Lower lobe of right lung (tissue), 2 donors: Measurements from ENCODE around the gene ACAP2. TPM values are rescaled to one million over a fixed set of nuclear protein-coding genes. Genes with fewer than 3 reads are reported as not detected.

Experiments used
- ATAC-seq, 2 donors: fragments of 200-7000 bp; cut with Tn5 transposase; one replicate each; pipeline ENCODE4 v1.9.1; 2020 to 2022; ENCODE audit warnings: mild to moderate bottlenecking in 2 of 2, moderate library complexity in 2 of 2
- DNase-seq: peaks from one replicate; pipeline ENCODE4 v3.0.0-alpha.2; 2020
- H3K27ac ChIP-seq: fragments of 200-600 bp; one replicate; pipeline ENCODE4 v1.8.0; 2022
- H3K27me3 ChIP-seq: fragments of 200-600 bp; one replicate; pipeline ENCODE4 v1.8.0; 2022; ENCODE audit warnings: low read depth
- H3K36me3 ChIP-seq: fragments of 200-600 bp; one replicate; pipeline ENCODE4 v1.8.0; 2022; ENCODE audit warnings: mild to moderate bottlenecking
- H3K4me1 ChIP-seq: fragments of 200-600 bp; one replicate; pipeline ENCODE4 v1.8.0; 2022
- H3K4me3 ChIP-seq: fragments of 200-600 bp; one replicate; pipeline ENCODE4 v1.8.0; 2022; ENCODE audit warnings: mild to moderate bottlenecking
- H3K9me3 ChIP-seq: fragments of 200-600 bp; one replicate; pipeline ENCODE4 v1.8.0; 2022
- intact Hi-C: fragments of 100-400 bp; cut with DNase I; formaldehyde crosslinking; loops from one replicate; pipeline ENCODE4 v1.11.0; 2022
- total RNA-seq: library from RNA; stranded (reverse); fragmentation: NEBNext Ultra II Directional; extraction: Animal tissue kit (Norgen Biotek cat#: 25700); gene quantifications from one replicate; pipeline ENCODE4 v1.2.1, GENCODE V29; 2021
- TF ChIP-seq, protein P1 (sequence below): fragments of 200-600 bp; IDR thresholded peaks from one replicate; pipeline ENCODE4 v1.8.0; 2022; ENCODE audit warnings: antibody characterized with exemption, mild to moderate bottlenecking
- donor health status: DM: no; HTN: yes; CAD: no; lungs with severe emphysema.

Gene ACAP2
- total RNA-seq, 1 donor from 2014 or later, result 68.9 TPM

DNA sequence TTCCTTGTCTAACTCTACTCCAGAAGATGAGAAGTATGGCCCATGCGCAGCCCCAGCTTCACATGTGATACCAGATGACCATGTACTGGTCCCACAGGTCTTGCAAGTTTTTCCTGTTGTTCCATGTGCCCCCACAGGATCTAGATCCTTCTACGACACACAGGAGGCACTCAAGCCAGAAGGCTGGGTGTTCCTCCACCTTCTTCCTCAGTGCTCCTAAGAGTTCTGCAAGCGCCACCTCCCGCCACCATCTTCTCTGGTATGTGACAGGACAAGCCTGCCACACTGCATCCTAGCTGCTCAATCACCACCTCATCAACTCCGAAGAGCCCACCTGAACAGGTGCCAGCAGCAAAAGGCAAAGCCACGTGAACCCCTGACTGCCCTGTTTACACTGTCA lies 214.9 kb downstream of the ACAP2 start:
- Histone ChIP-seq H3K4me3 (no peak overlapping the region), H3K27ac (no peak overlapping the region), H3K4me1 (peaks cover 15% of the 10 kb centered on the region), H3K27me3 (no peaks in the 10 kb centered on the region), H3K36me3 (no peaks in the 10 kb centered on the region), H3K9me3 (no peaks in the 10 kb centered on the region)
- DNase-seq (peak; percentile 20), ATAC-seq (no peak)
- TF ChIP-seq, protein P1, sequence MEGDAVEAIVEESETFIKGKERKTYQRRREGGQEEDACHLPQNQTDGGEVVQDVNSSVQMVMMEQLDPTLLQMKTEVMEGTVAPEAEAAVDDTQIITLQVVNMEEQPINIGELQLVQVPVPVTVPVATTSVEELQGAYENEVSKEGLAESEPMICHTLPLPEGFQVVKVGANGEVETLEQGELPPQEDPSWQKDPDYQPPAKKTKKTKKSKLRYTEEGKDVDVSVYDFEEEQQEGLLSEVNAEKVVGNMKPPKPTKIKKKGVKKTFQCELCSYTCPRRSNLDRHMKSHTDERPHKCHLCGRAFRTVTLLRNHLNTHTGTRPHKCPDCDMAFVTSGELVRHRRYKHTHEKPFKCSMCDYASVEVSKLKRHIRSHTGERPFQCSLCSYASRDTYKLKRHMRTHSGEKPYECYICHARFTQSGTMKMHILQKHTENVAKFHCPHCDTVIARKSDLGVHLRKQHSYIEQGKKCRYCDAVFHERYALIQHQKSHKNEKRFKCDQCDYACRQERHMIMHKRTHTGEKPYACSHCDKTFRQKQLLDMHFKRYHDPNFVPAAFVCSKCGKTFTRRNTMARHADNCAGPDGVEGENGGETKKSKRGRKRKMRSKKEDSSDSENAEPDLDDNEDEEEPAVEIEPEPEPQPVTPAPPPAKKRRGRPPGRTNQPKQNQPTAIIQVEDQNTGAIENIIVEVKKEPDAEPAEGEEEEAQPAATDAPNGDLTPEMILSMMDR, result no peak
- intact Hi-C loops, result no loop called here

DNA sequence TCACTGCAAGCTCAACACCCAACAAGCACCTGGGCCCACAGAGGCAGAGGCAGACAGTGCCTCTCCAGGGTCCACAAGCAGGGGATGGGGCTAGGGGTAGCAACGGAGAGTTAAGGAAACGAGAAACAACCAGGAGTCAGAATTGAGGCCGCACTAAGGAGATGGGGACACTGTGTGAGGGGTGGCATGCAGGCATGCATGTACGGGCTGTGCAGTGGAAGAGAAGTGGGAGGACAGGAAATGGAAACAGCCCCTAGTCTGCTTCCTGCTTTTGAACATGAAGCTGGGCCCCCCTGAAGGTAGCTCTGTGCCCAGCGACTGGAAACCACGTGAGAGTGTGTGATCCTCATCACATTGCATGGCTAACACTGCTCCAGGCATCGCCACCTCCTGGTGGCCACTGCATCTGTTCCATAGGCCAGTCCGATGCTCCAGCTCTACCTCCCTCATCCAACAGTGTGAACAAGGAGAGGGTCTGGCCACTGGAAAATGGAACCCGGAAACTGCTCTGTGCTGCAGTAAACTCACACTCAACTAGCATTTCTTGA lies 215.8 kb downstream of the ACAP2 start:
- intact Hi-C loops, result no loop called here
- Histone ChIP-seq H3K4me3 (no peak overlapping the region), H3K27me3 (no peaks in the 10 kb centered on the region), H3K4me1 (peaks cover 16% of the 10 kb centered on the region), H3K9me3 (no peaks in the 10 kb centered on the region), H3K27ac (no peak overlapping the region), H3K36me3 (no peaks in the 10 kb centered on the region)
- TF ChIP-seq, protein P1, result peak; percentile 19
- ATAC-seq (peak; percentile 34 to 43), DNase-seq (no peak)

DNA sequence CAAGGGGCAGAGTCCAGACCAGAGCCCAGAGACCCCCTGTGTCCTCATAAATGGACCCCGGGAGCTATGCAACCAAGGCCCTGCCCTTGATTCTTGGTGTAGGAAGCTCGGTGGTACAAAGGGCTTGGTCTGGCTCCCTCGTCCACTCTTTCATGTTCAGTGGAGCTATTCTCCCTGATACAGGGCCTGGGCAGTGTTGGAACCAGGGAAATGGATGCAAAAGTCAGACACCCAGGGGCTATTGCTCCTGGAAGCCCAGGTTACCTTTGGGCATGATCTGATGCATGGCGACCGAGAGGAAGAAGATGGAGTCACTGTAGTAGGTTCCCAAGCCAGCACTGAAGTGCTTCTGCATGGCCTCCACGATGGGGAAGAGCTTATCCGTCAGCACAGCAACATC lies 216.4 kb downstream of the ACAP2 start:
- no peak overlapping the region for H3K27ac ChIP-seq
- intact Hi-C loops, result no loop called here
- no peaks in the 10 kb centered on the region for H3K27me3 ChIP-seq
- no peaks in the 10 kb centered on the region for H3K36me3 ChIP-seq
- H3K9me3 ChIP-seq, result no peaks in the 10 kb centered on the region
- DNase-seq, result no peak
- H3K4me3 ChIP-seq, result no peak overlapping the region
- TF ChIP-seq, protein P1, result no peak
- peaks cover 21% of the 10 kb centered on the region for H3K4me1 ChIP-seq
- ATAC-seq, result no peak

DNA sequence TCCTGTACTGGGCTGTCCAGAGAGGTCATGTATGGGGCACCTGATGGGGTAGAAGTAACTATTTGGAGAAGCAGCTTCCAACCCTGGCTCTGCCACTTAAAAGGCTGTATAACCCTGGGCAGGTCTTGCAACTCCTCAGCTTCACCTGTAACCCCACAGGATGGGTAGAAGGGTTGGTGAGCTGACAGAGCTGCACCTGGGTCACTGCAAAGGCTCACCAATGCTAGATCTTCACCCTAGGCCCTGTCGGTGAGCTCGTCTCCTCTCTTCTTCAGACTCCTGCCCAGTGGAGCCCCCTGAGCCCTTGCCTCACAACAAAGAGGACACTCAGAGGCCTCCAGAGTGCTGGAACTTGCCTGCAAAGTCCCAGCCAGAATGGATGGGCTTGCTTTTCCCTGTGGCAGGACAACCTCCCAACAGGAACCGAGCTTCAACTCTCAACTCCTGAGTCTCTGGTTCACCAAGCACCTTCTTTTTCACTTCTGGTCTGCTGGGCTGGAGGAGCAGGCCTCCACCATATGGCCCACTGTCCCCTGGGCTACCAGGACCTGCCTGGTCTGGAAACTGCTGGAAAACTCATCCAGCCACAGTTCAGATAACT lies 217.7 kb downstream of the ACAP2 start:
- no peak overlapping the region for H3K27ac ChIP-seq
- H3K4me1 ChIP-seq, result peaks cover 27% of the 10 kb centered on the region
- DNase-seq (no peak), ATAC-seq (no peak)
- no peaks in the 10 kb centered on the region for H3K9me3 ChIP-seq
- H3K4me3 ChIP-seq, result no peak overlapping the region
- TF ChIP-seq, protein P1, result no peak
- intact Hi-C loops, result no loop called here
- no peaks in the 10 kb centered on the region for H3K36me3 ChIP-seq
- H3K27me3 ChIP-seq, result no peaks in the 10 kb centered on the region

Other genes with a start within 250 kb of the ACAP2 start
- 8.9 TPM for gene XXYLT1, start 171.9 kb downstream of the ACAP2 start, total RNA-seq
- gene PPP1R2, start 100.3 kb upstream of the ACAP2 start, total RNA-seq, result 51.8 TPM
- gene APOD, start 140.9 kb upstream of the ACAP2 start, total RNA-seq, result 91.6 TPM